ENCODE measurements around the gene PARD3B. TPM values are rescaled to one million over a fixed set of nuclear protein-coding genes. Genes with fewer than 3 reads are reported as not detected.

Gene PARD3B
- 3.8 and 5.1 TPM in 2 replicates for total RNA-seq (2014; rRNA removed; shearing (Covaris generic))

DNA sequence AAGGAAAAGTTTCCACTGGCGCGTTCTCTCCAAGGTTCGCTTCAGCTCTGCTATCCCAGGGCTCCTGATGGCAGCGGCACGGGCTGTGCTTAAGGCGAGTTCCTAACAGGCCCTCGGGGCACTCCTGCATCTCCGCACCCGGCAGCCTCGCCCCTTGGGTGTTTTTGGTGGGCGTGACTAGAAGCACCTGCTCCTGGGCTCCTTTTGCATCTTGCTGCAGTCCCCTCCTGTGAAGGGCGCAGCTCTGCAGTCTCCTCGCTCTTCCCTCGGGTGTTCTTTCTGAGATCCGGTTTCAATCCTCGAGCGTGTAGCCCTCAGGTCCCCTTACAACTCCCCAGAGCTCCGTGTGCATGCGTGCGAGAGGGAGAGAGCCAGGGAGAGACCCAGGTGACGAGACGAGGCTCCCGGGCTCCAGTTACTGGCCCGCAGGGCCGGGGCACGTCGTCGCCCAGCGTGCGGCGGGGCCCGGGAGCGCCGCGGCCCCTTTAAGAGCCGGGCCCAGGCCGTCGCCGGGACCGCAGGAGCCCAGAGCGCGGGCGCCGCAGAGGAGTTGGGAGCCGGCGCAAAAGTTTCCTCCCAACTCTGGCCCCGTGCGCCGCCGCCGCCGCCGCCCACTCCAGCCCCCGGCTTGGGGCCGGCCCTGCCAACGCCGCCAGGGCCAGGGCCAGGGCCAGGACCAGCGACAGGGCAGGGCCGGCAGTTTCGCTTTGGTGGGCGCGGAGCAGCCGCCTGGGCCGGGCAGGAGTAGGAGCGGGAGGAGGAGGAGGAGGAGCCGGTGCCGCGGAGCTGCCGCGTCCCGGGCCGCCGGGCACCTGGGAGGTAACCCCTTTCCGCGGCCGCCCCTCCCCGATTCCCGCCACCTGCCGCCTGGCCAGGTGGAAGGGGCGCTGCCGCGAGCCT is at the start of gene PARD3B:
Gene PARD3B, plus strand, starts transcription at position 515 of the 900 bp plus-strand sequence. CDS start 525 bp downstream, outside the sequence.
- DNase-seq = peak; percentile 61 to 72
- peak within 1 kb of the TSS; percentile 30; the same call in 1 of the 2 replicates for H3K27ac ChIP-seq

DNA sequence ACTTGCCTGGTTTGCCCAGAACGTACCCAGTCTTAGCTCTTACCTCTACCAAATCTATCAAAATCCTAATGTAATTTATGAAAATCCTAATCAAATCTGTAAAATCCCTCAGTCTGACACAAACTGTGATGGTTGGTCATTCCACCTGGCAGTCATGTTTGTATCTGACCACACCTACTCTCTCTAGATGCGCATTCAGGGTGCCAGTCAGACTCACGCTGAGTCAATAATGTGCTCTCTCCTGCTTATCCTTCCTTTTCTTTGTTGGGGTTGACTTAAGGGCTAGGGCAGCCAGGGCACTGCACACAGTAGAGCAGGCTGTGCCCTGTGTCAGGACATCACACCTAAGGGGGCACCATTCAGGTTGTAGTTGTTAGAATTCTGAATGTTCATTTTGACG is 48.5 kb upstream of the PARD3B start:
- Histone ChIP-seq H3K27me3 (no peaks in the 10 kb centered on the region), H3K4me3 (no peak overlapping the region), H3K4me1 (no peaks in the 10 kb centered on the region), H3K27ac (no peak overlapping the region), H3K9me3 (replicated peaks) (no peaks in the 10 kb centered on the region), H3K36me3 (no peaks in the 10 kb centered on the region)
- no peak for DNase-seq

More for the DNA sequence above, at the start of gene PARD3B:
- Histone ChIP-seq H3K9me3 (replicated peaks) (no peaks in the 10 kb centered on the region), H3K27me3 (no peaks in the 10 kb centered on the region), H3K36me3 (no peaks in the 10 kb centered on the region), H3K4me1 (no peaks in the 10 kb centered on the region; the same call in 1 of the 2 replicates), H3K4me3 (peak within 1 kb of the TSS; percentile 85)

DNA sequence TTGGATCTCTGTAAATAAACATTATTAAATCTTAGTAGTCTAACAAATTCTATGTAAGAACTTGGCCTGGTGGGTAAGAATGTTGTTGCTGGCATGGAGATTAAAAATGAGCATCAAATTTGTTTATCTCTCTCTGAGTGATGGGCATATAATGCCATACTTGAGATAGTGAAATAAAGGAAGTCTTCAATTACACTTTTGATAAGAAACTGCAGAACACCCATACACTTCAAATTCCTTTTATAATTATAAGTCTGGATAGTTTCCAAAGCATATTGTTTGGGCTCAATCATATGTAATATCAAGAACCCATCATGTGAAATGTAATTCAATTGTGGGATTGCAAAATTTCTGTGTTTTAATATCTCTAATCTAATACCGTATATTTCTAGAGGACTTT is 47.4 kb upstream of the PARD3B start:
- DNase-seq = no peak
- Histone ChIP-seq H3K4me3 (no peak overlapping the region), H3K4me1 (no peaks in the 10 kb centered on the region), H3K27ac (no peak overlapping the region), H3K27me3 (no peaks in the 10 kb centered on the region), H3K9me3 (replicated peaks) (no peaks in the 10 kb centered on the region), H3K36me3 (no peaks in the 10 kb centered on the region)

- no peak overlapping the region for H3K4me3 ChIP-seq
Observed at GRCh38 chr2:204498291-204498690, 47.0 kb upstream of the PARD3B start.

DNA sequence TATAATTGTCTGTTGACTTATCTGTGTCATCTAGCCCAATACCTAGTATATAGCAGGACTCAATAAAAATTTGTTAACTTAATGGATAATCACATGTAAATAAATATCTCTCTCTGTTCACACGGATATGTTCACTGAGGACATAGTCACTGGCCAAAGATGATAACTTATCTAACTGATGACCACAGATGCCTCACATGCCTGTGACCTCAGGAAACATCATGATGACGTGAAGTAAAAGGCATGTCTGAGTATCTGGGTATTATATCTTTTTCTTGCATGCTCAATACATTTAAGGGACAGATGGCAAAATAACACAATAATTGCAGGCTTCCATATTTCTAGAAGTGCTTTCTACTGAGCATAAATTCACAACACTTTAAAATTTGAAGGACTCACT is 41.4 kb upstream of the PARD3B start:
- Histone ChIP-seq H3K36me3 (no peaks in the 10 kb centered on the region), H3K4me1 (no peaks in the 10 kb centered on the region), H3K27me3 (no peaks in the 10 kb centered on the region), H3K9me3 (replicated peaks) (no peaks in the 10 kb centered on the region), H3K4me3 (no peak overlapping the region), H3K27ac (no peak overlapping the region)
- no peak for DNase-seq

More at GRCh38 chr2:204498291-204498690, 47.0 kb upstream of the PARD3B start:
- Histone ChIP-seq H3K36me3 (no peaks in the 10 kb centered on the region), H3K27ac (no peak overlapping the region), H3K27me3 (no peaks in the 10 kb centered on the region), H3K9me3 (replicated peaks) (no peaks in the 10 kb centered on the region), H3K4me1 (no peaks in the 10 kb centered on the region)
- no peak for DNase-seq

DNA sequence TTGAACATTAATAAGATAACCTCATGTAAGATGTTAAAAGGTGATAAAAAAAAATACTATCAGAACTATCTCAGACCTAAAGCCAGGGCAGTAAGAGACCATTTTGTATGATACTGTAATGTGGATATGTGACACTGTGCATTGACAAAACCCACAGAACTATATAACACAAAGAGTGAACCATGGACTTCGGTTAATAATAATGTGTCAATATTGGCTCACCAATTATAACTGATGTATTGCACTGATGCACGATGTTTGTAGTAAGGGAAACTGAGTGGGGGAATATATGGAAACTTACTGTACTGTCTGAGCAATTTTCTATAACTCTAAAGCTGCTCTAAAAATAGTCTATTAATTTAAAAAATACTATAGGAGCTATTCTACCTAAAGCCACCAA is 40.7 kb upstream of the PARD3B start:
- no peaks in the 10 kb centered on the region for H3K4me1 ChIP-seq
- no peaks in the 10 kb centered on the region for H3K36me3 ChIP-seq

DNA sequence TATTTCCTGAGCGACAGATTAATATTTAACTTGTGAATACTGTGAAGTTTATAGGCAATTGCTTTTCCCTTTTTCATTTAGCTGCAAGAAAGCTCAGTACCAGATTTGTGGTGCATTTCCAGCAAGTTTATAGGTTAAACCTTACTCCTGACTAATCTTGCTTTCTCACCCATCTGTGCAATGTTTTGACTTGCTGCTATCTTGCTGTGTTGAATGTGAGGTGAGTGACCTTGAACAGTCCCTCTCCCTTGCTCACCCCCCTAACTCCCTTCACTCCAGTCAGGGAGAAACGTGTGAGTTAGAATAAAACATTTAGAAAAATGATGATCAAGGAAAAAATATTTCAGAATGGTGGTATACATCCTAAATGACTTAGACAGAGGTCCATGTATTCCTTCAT is 39.8 kb upstream of the PARD3B start:
- Histone ChIP-seq H3K36me3 (no peaks in the 10 kb centered on the region), H3K4me1 (no peaks in the 10 kb centered on the region; the same call in 1 of the 2 replicates), H3K27ac (no peak overlapping the region), H3K27me3 (no peaks in the 10 kb centered on the region), H3K4me3 (no peak overlapping the region), H3K9me3 (replicated peaks) (no peaks in the 10 kb centered on the region)
- DNase-seq = no peak

More for the DNA sequence above, 40.7 kb upstream of the PARD3B start:
- DNase-seq = no peak
- Histone ChIP-seq H3K9me3 (replicated peaks) (no peaks in the 10 kb centered on the region), H3K27me3 (no peaks in the 10 kb centered on the region), H3K27ac (no peak overlapping the region), H3K4me3 (no peak overlapping the region)

- Histone ChIP-seq H3K9me3 (replicated peaks) (no peaks in the 10 kb centered on the region), H3K27me3 (no peaks in the 10 kb centered on the region), H3K36me3 (no peaks in the 10 kb centered on the region), H3K27ac (no peak overlapping the region), H3K4me3 (no peak overlapping the region), H3K4me1 (peaks cover 3% of the 10 kb centered on the region; the same call in 1 of the 2 replicates)
- DNase-seq = no peak
Observed at GRCh38 chr2:204505946-204506345, 39.3 kb upstream of the PARD3B start.

GRCh38 chr2:204507636-204508035 is 37.6 kb upstream of the PARD3B start:
- no peak overlapping the region for H3K27ac ChIP-seq
- H3K27me3 ChIP-seq = no peaks in the 10 kb centered on the region
- H3K4me3 ChIP-seq = no peak overlapping the region
- no peaks in the 10 kb centered on the region for H3K36me3 ChIP-seq
- no peaks in the 10 kb centered on the region for H3K9me3 ChIP-seq (replicated peaks)
- peaks cover 9% of the 10 kb centered on the region for H3K4me1 ChIP-seq
- DNase-seq = no peak

GRCh38 chr2:204510709-204511420 is 34.4 kb upstream of the PARD3B start:
- Histone ChIP-seq H3K4me1 (peaks cover 9% of the 10 kb centered on the region), H3K4me3 (no peak overlapping the region), H3K27ac (no peak overlapping the region), H3K36me3 (no peaks in the 10 kb centered on the region), H3K9me3 (replicated peaks) (no peaks in the 10 kb centered on the region), H3K27me3 (no peaks in the 10 kb centered on the region)
- DNase-seq = peak in 1 of 2 experiments; percentile 15

- Histone ChIP-seq H3K4me3 (no peak overlapping the region), H3K4me1 (peaks cover 9% of the 10 kb centered on the region), H3K27me3 (no peaks in the 10 kb centered on the region), H3K36me3 (no peaks in the 10 kb centered on the region), H3K27ac (no peak overlapping the region), H3K9me3 (replicated peaks) (no peaks in the 10 kb centered on the region; the same call in 1 of the 2 replicates)
- DNase-seq = no peak
Observed at GRCh38 chr2:204514439-204514838, 30.8 kb upstream of the PARD3B start.

GRCh38 chr2:204515416-204515815 is 29.9 kb upstream of the PARD3B start:
- no peak overlapping the region for H3K4me3 ChIP-seq
- H3K27me3 ChIP-seq = no peaks in the 10 kb centered on the region
- peaks cover 9% of the 10 kb centered on the region for H3K4me1 ChIP-seq
- no peak overlapping the region for H3K27ac ChIP-seq
- no peak for DNase-seq
- no peaks in the 10 kb centered on the region; the same call in 1 of the 2 replicates for H3K9me3 ChIP-seq (replicated peaks)
- no peaks in the 10 kb centered on the region for H3K36me3 ChIP-seq

DNA sequence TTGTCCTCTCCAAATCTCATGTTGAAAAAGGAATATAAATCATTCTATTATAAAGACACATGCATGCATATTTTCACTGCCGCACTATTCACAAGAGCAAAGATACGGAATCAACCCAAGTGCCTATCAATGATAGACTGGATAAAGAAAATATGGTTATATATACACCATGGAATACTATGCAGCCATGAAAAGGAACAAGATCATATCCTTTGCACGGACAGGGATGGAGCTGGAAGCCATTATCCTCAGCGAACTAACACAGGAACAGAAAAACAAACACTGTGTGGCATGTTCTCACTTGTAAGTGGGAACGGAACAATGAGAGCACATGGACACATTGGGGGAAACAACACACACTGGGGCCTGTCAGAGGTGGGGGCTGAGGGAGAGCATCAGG is 28.1 kb upstream of the PARD3B start:
- H3K36me3 ChIP-seq = no peaks in the 10 kb centered on the region
- H3K4me3 ChIP-seq = no peak overlapping the region
- no peaks in the 10 kb centered on the region for H3K4me1 ChIP-seq
- H3K27me3 ChIP-seq = no peaks in the 10 kb centered on the region
- H3K9me3 ChIP-seq (replicated peaks) = no peaks in the 10 kb centered on the region; the same call in 1 of the 2 replicates
- no peak for DNase-seq
- no peak overlapping the region for H3K27ac ChIP-seq

DNA sequence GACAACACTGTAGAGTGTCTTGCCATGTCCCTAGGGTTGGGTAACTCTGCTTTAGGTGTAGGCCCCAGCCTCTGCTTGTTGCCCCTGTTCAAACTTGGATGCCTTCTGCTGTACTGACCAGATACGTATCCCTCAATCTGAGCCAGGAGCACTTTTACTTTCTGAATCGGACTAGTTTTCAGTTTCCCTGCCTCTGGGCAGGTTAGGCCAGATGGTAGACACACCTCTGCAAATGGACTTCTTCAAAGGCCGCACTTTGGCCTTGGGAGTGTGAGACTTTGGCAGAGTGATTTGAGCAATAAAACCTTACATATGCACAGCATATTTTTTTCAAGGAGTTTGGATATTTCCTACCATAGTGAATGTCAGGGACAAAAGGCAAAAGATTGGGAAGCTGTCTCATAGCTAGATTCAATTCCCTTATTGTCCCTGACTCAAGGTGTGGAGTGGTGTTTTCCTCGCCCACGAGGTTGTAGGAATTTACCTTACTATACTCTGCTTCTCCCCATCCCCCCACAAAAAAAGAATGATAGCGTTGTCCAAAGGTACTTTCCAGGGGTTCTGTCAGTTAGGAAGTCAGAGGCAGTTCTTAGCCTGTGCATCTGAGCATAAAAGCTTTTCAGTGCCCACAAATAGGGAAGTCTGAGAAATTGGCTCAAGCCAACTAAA is 15.3 kb upstream of the PARD3B start:
- Histone ChIP-seq H3K9me3 (replicated peaks) (0 out of 2 replicates have a peak, but pooled peaks cover 2% of the 10 kb centered on the region), H3K4me3 (no peak overlapping the region), H3K27me3 (no peaks in the 10 kb centered on the region), H3K27ac (no peak overlapping the region), H3K36me3 (no peaks in the 10 kb centered on the region), H3K4me1 (peaks cover 9% of the 10 kb centered on the region)
- DNase-seq = no peak

- Histone ChIP-seq H3K4me3 (no peak overlapping the region), H3K27ac (no peak overlapping the region), H3K36me3 (no peaks in the 10 kb centered on the region), H3K9me3 (replicated peaks) (0 out of 2 replicates have a peak, but pooled peaks cover 2% of the 10 kb centered on the region), H3K27me3 (no peaks in the 10 kb centered on the region), H3K4me1 (peaks cover 9% of the 10 kb centered on the region)
- DNase-seq = no peak
Observed at GRCh38 chr2:204530464-204530805, 14.8 kb upstream of the PARD3B start.
